IMR-90 (cell line): ENCODE results near the gene HSD17B14. TPM values are rescaled to one million over a fixed set of nuclear protein-coding genes. Genes with fewer than 3 reads are reported as not detected.

ENCODE experiments used
- ATAC-seq: fragments of 200-7000 bp; cut with Tn5 transposase; 2 replicates; pipeline ENCODE4 v1.9.1; 2020; ENCODE audit warnings: low read depth, mild to moderate bottlenecking, moderate library complexity
- BruUV-seq: library from RNA; stranded (reverse); fragments of 400-500 nt; replicated peaks from 2 replicates; lab custom pipeline; 2021; lab: Mats Ljungman, UMichigan
- CTCF ChIA-PET: fragments of 300-600 bp; formaldehyde crosslinking; extraction: SDS; loops from one replicate; lab custom pipeline; 2021; ENCODE audit warnings: antibody characterized with exemption; lab: Yijun Ruan, JAX
- POLR2A ChIA-PET: fragments of 300-600 bp; sonication (Branson Sonifier 250); formaldehyde crosslinking; loops from one replicate; lab custom pipeline; 2022; ENCODE audit warnings: antibody characterized with exemption; ENCODE audit not compliant: unreplicated experiment; lab: Charles Lee
- DNase-seq: peaks from one replicate; pipeline ENCODE4 v3.0.0; 2013
- H2AFZ ChIP-seq: replicated peaks from 2 replicates; pipeline ENCODE3; 2013; ENCODE audit warnings: low read length, mild to moderate bottlenecking; ENCODE audit not compliant: poor library complexity
- H2AK5ac ChIP-seq: 2 replicates; pipeline ENCODE4 v1.6.1; 2013; ENCODE audit warnings: low read depth, low read length, inconsistent platforms
- H2AK9ac ChIP-seq: replicated peaks from 2 replicates; pipeline ENCODE3; 2013; ENCODE audit warnings: mild to moderate bottlenecking, low read depth, low read length, moderate library complexity; ENCODE audit not compliant: poor library complexity
- H2BK120ac ChIP-seq: 2 replicates; pipeline ENCODE4 v1.6.1; 2013; ENCODE audit warnings: low read depth, low read length, inconsistent platforms
- H2BK15ac ChIP-seq: 3 replicates; pipeline ENCODE4 v1.6.1; 2013; ENCODE audit warnings: low read depth, low read length, inconsistent platforms
- H2BK20ac ChIP-seq: 2 replicates; pipeline ENCODE4 v1.6.1; 2013; ENCODE audit warnings: low read depth, mild to moderate bottlenecking, inconsistent platforms, low read length, moderate library complexity
- H2BK5ac ChIP-seq: 2 replicates; pipeline ENCODE4 v1.6.1; 2013; ENCODE audit warnings: mild to moderate bottlenecking, low read depth, low read length, inconsistent platforms; ENCODE audit not compliant: poor library complexity, severe bottlenecking
- H3K14ac ChIP-seq: replicated peaks from 2 replicates; pipeline ENCODE4 v1.6.1; 2013; ENCODE audit warnings: low read depth, low read length, inconsistent platforms
- H3K18ac ChIP-seq: 2 replicates; pipeline ENCODE4 v1.6.1; 2013; ENCODE audit warnings: low read depth, low read length, control low read depth
- H3K23ac ChIP-seq: 2 replicates; pipeline ENCODE4 v1.6.1; 2013; ENCODE audit warnings: low read depth, low read length, inconsistent platforms
- H3K27ac ChIP-seq: 2 replicates; pipeline ENCODE4 v1.5.1; 2013; ENCODE audit warnings: mild to moderate bottlenecking, control low read depth, low read length; ENCODE audit not compliant: insufficient read depth
- H3K27me3 ChIP-seq: 2 replicates; pipeline ENCODE4 v1.6.1; 2013; ENCODE audit warnings: low read length; ENCODE audit not compliant: control insufficient read depth, insufficient read depth
- H3K36me3 ChIP-seq: 2 replicates; pipeline ENCODE4 v1.6.1; 2013; ENCODE audit warnings: low read length, mixed read lengths; ENCODE audit not compliant: control insufficient read depth, insufficient read depth
- H3K4ac ChIP-seq: 2 replicates; pipeline ENCODE4 v1.6.1; 2013; ENCODE audit warnings: low read depth, low read length, inconsistent platforms
- H3K4me1 ChIP-seq: 2 replicates; pipeline ENCODE4 v1.6.1; 2013; ENCODE audit warnings: low read length, mixed read lengths; ENCODE audit not compliant: control insufficient read depth, insufficient read depth
- H3K4me2 ChIP-seq: 2 replicates; pipeline ENCODE4 v1.6.1; 2013; ENCODE audit warnings: low read depth, mild to moderate bottlenecking, control low read depth, low read length, moderate library complexity
- H3K4me3 ChIP-seq: 2 replicates; pipeline ENCODE4 v1.5.1; 2013; ENCODE audit warnings: low read depth, mild to moderate bottlenecking, control low read depth, low read length, moderate library complexity; ENCODE audit not compliant: insufficient read depth
- H3K56ac ChIP-seq: 2 replicates; pipeline ENCODE4 v1.6.1; 2013; ENCODE audit warnings: low read length, inconsistent platforms; ENCODE audit not compliant: insufficient read depth; ENCODE audit errors: extremely low read depth
- H3K79me1 ChIP-seq, 2 experiments: 2 replicates each; pipeline ENCODE4 v1.6.1; 2013; ENCODE audit warnings: low read length in 2 of 2, inconsistent platforms in 1 of 2, low read depth in 1 of 2
- H3K9ac ChIP-seq: 2 replicates; pipeline ENCODE4 v1.6.1; 2013; ENCODE audit warnings: low read depth, low read length, control low read depth
- H3K9me1 ChIP-seq: 2 replicates; pipeline ENCODE4 v1.6.1; 2013; ENCODE audit warnings: low read length, inconsistent platforms; ENCODE audit not compliant: insufficient read depth
- H3K9me3 ChIP-seq: 2 replicates; pipeline ENCODE4 v1.6.1; 2013; ENCODE audit warnings: low read length; ENCODE audit not compliant: control insufficient read depth, insufficient read depth
- H4K20me1 ChIP-seq: 2 replicates; pipeline ENCODE4 v1.6.1; 2013; ENCODE audit warnings: low read length, inconsistent platforms; ENCODE audit not compliant: insufficient read depth
- H4K5ac ChIP-seq: 2 replicates; pipeline ENCODE4 v1.6.1; 2013; ENCODE audit warnings: mild to moderate bottlenecking, low read depth, low read length, control low read depth
- H4K8ac ChIP-seq, 2 experiments: 2 replicates each; pipeline ENCODE4 v1.6.1; 2013; ENCODE audit warnings: low read depth in 2 of 2, low read length in 2 of 2, control low read depth in 1 of 2, inconsistent platforms in 1 of 2
- H4K91ac ChIP-seq: 2 replicates; pipeline ENCODE4 v1.6.1; 2013; ENCODE audit warnings: low read depth, low read length, inconsistent platforms; ENCODE audit not compliant: insufficient read depth
- BHLHE40 ChIP-seq: fragments of 150-350 bp; IDR thresholded peaks from 2 replicates; pipeline ENCODE4 v1.6.1; 2016; ENCODE audit warnings: mild to moderate bottlenecking, low read depth, low read length
- CEBPB ChIP-seq: IDR thresholded peaks from 2 replicates; pipeline ENCODE4 v1.6.1; 2012; ENCODE audit warnings: low read depth, low read length, improper control_type of control experiment
- FOS ChIP-seq: fragments of 150-350 bp; IDR thresholded peaks from 2 replicates; pipeline ENCODE4 v1.6.1; 2016; ENCODE audit warnings: low read depth, low read length
- MXI1 ChIP-seq: IDR thresholded peaks from 2 replicates; pipeline ENCODE4 v1.6.1; 2012; ENCODE audit warnings: low read depth, mild to moderate bottlenecking, low read length, moderate library complexity, borderline replicate concordance
- NFE2L2 ChIP-seq: fragments of 150-350 bp; IDR thresholded peaks from 2 replicates; pipeline ENCODE4 v1.6.1; 2016; ENCODE audit warnings: low read depth, mild to moderate bottlenecking, low read length
- POLR2A ChIP-seq: IDR thresholded peaks from 2 replicates; pipeline ENCODE4 v1.6.1; 2012; ENCODE audit warnings: mild to moderate bottlenecking, low read depth, low read length
- RAD21 ChIP-seq: IDR thresholded peaks from 2 replicates; pipeline ENCODE4 v1.6.1; 2012; ENCODE audit warnings: low read length, improper control_type of control experiment
- RCOR1 ChIP-seq: IDR thresholded peaks from 2 replicates; pipeline ENCODE4 v1.6.1; 2012; ENCODE audit warnings: mild to moderate bottlenecking, low read length, improper control_type of control experiment; ENCODE audit not compliant: insufficient replicate concordance
- SMC3 ChIP-seq: fragments of 150-350 bp; IDR thresholded peaks from 2 replicates; pipeline ENCODE4 v1.6.1; 2016; ENCODE audit warnings: low read depth, mild to moderate bottlenecking, antibody characterized with exemption, low read length, moderate library complexity
- WGBS, 2 experiments: methylation state at CpG; one replicate each; pipeline versions ENCODE4 v1.1.5 to v1.1.7; 2013; ENCODE audit warnings: missing lambda C conversion rate in 2 of 2; ENCODE audit not compliant: insufficient read length in 1 of 2; ENCODE audit errors: extremely low coverage in 2 of 2; 5-methylcytosine and 5-hydroxymethylcytosine counted together
- dilution Hi-C: fragments of 300-500 bp; cut with HindIII; formaldehyde crosslinking; loops from one replicate; pipeline ENCODE4 v1.14.3; 2018; ENCODE audit warnings: low sequenced_read_pairs; ENCODE audit not compliant: unreplicated experiment
- in situ Hi-C: fragments of 300-500 bp; cut with MboI; formaldehyde crosslinking; loops from 3 replicates; pipeline ENCODE4 v1.14.3; 2019; ENCODE audit warnings: low sequenced_read_pairs, inconsistent platforms, mixed read lengths
- intact Hi-C: fragments of 100-400 bp; cut with micrococcal nuclease; formaldehyde crosslinking; loops from 2 replicates; pipeline ENCODE4 v1.10.0; 2022
- polyA plus RNA-seq, 3 experiments: library from polyadenylated mRNA; depleted of rRNA; stranded (reverse); fragments of >200 nt; gene quantifications; 2 replicates each; pipeline ENCODE4 v1.2.3, GENCODE V29; 2012; ENCODE audit warnings: low replicate concordance in 1 of 3
- total RNA-seq: library from RNA; depleted of rRNA; stranded (reverse); fragments of >200 nt; gene quantifications from 2 replicates; pipeline ENCODE4 v1.2.3, GENCODE V29; 2012
- TF ChIP-seq, protein P1 (sequence below): fragments of 150-350 bp; IDR thresholded peaks from 2 replicates; pipeline ENCODE4 v1.6.1; 2016; ENCODE audit warnings: low read depth, mild to moderate bottlenecking, low read length, moderate library complexity, borderline replicate concordance
- TF ChIP-seq, protein P2 (sequence below): fragments of 150-350 bp; IDR thresholded peaks from 2 replicates; pipeline ENCODE4 v1.6.1; 2017; ENCODE audit warnings: mild to moderate bottlenecking, antibody characterized with exemption, low read length, low read depth

The HSD17B14 gene
- total and polyA plus RNA-seq, 2 of the 4 experiments (the other 2 are of a cell fraction): 0.54 to 4.5 TPM

DNA sequence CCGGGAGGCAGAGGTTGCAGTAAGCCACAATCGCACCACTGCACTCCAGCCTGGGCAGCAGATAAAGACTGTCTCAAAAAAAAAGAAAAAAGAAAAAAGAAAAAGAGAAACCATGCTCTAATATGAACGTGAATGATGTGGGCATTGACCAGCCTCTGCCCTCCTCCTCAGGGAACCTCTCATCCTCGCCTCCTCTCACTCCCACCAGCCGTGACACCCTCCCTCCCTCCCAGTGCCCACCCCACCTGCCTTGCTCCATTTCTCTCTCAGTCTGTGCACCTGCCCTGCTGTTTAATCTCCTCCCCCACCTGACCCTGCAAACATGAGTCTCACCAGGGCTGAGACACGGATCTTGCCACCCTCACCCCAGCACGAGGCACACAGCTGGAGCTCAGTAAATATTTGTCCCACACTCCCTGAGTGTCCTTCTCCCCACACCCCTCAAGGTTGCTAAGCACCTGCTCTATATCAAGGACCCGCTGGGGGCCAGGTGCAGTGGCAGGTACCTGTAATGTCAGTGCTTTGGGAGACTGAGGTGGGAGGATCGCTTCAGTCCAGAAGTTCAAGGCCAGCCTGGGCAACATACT lies 18.0 kb downstream of the HSD17B14 start:
- H3K9me3 ChIP-seq: no peaks in the 10 kb centered on the region
- H3K27ac ChIP-seq: no peak overlapping the region
- DNase-seq: no peak
- H3K36me3 ChIP-seq: peaks cover 4% of the 10 kb centered on the region
- dilution Hi-C loops: no loop called here
- WGBS, 2 experiments: 79% methylated on average over 4 of the region's 9 CpGs; no CpG with 5 or more reads in 1 of the 2 experiments
- intact Hi-C loops: no loop called here
- POLR2A ChIA-PET: no interaction called here
- H3K18ac ChIP-seq: no peak overlapping the region
- TF ChIP-seq BHLHE40 (no peak), CEBPB (no peak), POLR2A (no peak), MXI1 (no peak), NFE2L2 (no peak), FOS (no peak), SMC3 (no peak), RCOR1 (no peak), RAD21 (no peak)
- TF ChIP-seq, protein P1, sequence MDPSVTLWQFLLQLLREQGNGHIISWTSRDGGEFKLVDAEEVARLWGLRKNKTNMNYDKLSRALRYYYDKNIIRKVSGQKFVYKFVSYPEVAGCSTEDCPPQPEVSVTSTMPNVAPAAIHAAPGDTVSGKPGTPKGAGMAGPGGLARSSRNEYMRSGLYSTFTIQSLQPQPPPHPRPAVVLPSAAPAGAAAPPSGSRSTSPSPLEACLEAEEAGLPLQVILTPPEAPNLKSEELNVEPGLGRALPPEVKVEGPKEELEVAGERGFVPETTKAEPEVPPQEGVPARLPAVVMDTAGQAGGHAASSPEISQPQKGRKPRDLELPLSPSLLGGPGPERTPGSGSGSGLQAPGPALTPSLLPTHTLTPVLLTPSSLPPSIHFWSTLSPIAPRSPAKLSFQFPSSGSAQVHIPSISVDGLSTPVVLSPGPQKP: no peak
- TF ChIP-seq, protein P2, sequence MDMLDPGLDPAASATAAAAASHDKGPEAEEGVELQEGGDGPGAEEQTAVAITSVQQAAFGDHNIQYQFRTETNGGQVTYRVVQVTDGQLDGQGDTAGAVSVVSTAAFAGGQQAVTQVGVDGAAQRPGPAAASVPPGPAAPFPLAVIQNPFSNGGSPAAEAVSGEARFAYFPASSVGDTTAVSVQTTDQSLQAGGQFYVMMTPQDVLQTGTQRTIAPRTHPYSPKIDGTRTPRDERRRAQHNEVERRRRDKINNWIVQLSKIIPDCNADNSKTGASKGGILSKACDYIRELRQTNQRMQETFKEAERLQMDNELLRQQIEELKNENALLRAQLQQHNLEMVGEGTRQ: no peak
- no peak overlapping the region for H3K4me3 ChIP-seq
- no peak overlapping the region for H4K91ac ChIP-seq
- in situ Hi-C loops: no loop called here
- H4K20me1 ChIP-seq: no peaks in the 10 kb centered on the region
- no peak overlapping the region for H3K4ac ChIP-seq
- H2BK5ac ChIP-seq: no peak overlapping the region
- H3K56ac ChIP-seq: no peak overlapping the region
- no peaks in the 10 kb centered on the region for H3K27me3 ChIP-seq
- CTCF ChIA-PET: no interaction called here
- no peak for ATAC-seq
- H2AK9ac ChIP-seq: no peak overlapping the region
- H3K79me1 ChIP-seq: no peaks in the 10 kb centered on the region
- no peak overlapping the region for H2AFZ ChIP-seq
- no peak overlapping the region for H4K8ac ChIP-seq
- no peak overlapping the region for H3K23ac ChIP-seq
- H2BK15ac ChIP-seq: no peak overlapping the region
- peaks cover 3% of the 10 kb centered on the region; the same call in 1 of the 2 replicates for H3K4me1 ChIP-seq
- no peak overlapping the region for H3K9ac ChIP-seq
- BruUV-seq: no TSS peak
- H3K4me2 ChIP-seq: no peak overlapping the region
- no peak overlapping the region for H2BK120ac ChIP-seq
- H3K9me1 ChIP-seq: no peaks in the 10 kb centered on the region
- no peak overlapping the region for H2BK20ac ChIP-seq
- no peak overlapping the region for H2AK5ac ChIP-seq
- no peak overlapping the region for H3K14ac ChIP-seq
- H4K5ac ChIP-seq: no peak overlapping the region
